ENCODE measurements around the gene SLFN13. TPM values are rescaled to one million over a fixed set of nuclear protein-coding genes. Genes with fewer than 3 reads are reported as not detected.

Gene SLFN13, protein sequence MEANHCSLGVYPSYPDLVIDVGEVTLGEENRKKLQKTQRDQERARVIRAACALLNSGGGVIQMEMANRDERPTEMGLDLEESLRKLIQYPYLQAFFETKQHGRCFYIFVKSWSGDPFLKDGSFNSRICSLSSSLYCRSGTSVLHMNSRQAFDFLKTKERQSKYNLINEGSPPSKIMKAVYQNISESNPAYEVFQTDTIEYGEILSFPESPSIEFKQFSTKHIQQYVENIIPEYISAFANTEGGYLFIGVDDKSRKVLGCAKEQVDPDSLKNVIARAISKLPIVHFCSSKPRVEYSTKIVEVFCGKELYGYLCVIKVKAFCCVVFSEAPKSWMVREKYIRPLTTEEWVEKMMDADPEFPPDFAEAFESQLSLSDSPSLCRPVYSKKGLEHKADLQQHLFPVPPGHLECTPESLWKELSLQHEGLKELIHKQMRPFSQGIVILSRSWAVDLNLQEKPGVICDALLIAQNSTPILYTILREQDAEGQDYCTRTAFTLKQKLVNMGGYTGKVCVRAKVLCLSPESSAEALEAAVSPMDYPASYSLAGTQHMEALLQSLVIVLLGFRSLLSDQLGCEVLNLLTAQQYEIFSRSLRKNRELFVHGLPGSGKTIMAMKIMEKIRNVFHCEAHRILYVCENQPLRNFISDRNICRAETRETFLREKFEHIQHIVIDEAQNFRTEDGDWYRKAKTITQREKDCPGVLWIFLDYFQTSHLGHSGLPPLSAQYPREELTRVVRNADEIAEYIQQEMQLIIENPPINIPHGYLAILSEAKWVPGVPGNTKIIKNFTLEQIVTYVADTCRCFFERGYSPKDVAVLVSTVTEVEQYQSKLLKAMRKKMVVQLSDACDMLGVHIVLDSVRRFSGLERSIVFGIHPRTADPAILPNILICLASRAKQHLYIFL
- total RNA-seq, result 1.3 and 2.1 TPM in 2 replicates

DNA sequence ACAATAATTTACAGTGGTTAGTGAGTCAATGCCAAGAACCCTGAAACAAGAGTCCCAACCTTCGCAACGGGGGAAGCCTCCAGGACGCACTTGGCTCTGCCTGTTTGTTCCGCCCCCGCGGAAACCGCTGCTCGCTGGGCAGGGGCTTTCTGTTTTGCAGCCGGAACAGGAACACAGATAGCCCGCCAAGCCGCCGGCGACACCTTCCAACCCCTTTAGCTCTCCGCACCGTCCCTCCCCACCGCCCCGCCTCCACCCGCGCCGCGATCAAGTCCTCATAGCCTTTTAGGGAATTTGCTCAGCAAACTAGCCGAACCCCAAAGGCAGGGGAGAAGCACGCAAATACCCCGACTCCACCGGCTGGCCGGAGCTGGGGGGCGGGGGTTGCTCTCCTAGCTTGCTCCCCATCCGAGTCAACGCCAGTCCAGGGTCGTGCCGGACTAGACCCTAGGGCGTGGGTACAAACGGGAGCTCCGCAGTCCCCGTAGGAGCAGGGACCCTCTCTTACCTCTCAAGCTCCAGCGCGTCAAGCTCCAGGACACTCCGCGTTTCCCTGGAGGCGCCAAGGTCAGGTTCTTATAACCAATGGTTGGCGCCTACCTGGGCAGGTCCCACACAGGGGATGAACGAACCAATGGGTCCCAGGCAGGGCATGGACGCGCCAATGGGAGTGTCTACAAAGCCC is at the start of gene SLFN13:
Gene SLFN13 (minus strand): TSS at position 553 of the 685 bp plus-strand sequence. CDS start 3,086 bp downstream, outside the sequence.

DNA sequence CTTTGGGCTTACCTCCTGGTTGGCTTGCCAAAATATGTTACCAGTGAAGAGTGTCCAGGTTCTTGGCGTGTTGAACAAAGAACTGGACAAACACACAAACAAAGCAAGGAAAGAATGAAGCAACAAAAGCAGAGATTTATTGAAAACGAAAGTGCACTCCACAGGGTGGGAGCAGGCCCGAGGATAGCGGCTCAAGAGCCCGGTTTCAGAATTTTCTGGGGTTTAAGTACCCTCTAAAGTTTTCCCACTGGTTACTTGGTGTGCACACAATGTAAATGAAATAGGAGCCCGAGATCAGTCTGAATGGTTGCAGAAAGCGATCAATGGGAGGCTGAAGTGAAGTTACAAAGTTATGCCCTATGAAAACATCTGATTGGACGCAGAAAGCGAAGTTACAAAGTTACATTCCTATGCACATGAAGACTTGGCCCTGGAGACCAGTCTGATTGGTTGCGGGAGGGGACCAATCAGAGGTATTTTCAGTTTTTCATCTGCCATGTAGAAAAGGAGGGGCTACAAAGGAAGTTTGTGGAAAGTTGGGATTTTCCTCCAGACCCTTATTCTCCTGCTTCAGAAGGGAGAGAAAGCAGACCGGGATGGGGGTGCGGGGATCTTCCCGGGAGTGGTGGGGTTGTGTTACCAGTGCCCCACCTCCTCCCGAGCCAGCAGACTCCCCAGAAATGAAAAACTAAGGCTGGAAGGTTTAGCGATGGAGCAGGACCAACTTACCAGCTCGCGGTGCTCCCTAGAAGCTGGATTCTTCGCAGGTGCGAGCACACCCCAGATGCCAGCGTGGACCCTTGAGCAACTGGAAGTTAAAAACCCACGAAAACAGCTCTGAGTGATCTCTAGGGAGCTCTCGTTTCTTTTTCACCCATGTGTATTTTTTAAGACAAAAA is 16.1 kb downstream of the SLFN13 start, which contains the start of gene SLFN12:
Gene SLFN12 (minus strand): TSS at position 325 of the 899 bp plus-strand sequence. CDS start 9,472 bp downstream, outside the sequence.

Other genes with a start within 250 kb of the SLFN13 start
- gene SLFN5, start 205.7 kb downstream of the SLFN13 start, total RNA-seq, result 78.2 and 112 TPM in 2 replicates
- 35.1 and 51.2 TPM in 2 replicates for gene SLFN11, start 75.1 kb downstream of the SLFN13 start, total RNA-seq
- gene SLFN12, start 16.3 kb downstream of the SLFN13 start, total RNA-seq, result 16.7 and 32.0 TPM in 2 replicates
- gene SLFN12L, start 88.9 kb upstream of the SLFN13 start, total RNA-seq, result under 0.01 and 0.16 TPM in 2 replicates
- gene SLFN14, start 112.1 kb upstream of the SLFN13 start, total RNA-seq, result not detected in 2 replicates
- gene PEX12, start 129.8 kb upstream of the SLFN13 start, total RNA-seq, result 3.7 and 4.1 TPM in 2 replicates
- gene AP2B1, start 138.6 kb upstream of the SLFN13 start, total RNA-seq, result 56.2 and 82.9 TPM in 2 replicates

Measured in bronchial smooth muscle cell (primary cell).